G401 (cell line): ENCODE data around the gene MZF1. TPM values are rescaled to one million over a fixed set of nuclear protein-coding genes. Genes with fewer than 3 reads are reported as not detected.
"Not testable (repeated sequence)": the region's sequence is repeated elsewhere in the genome, so short reads cannot be mapped to it uniquely, and the experiment has no call there.

ENCODE experiments used
- DNase-seq: peaks from one replicate; pipeline ENCODE4 v3.0.0-alpha.2; 2015; ENCODE audit warnings: low spot score
- in situ Hi-C: cut with HindIII; loops from 2 replicates; pipeline ENCODE4 v1.10.0; 2016; ENCODE audit warnings: low sequenced_read_pairs, mixed read lengths
- total RNA-seq: library from RNA; depleted of rRNA; stranded (reverse); fragments of >200 nt; shearing (Covaris generic); gene quantifications from 2 replicates; pipeline ENCODE4 v1.2.3, GENCODE V29; 2014; rRNA removed

MZF1 gene
- 9.4 and 10.7 TPM in 2 replicates for total RNA-seq

DNA sequence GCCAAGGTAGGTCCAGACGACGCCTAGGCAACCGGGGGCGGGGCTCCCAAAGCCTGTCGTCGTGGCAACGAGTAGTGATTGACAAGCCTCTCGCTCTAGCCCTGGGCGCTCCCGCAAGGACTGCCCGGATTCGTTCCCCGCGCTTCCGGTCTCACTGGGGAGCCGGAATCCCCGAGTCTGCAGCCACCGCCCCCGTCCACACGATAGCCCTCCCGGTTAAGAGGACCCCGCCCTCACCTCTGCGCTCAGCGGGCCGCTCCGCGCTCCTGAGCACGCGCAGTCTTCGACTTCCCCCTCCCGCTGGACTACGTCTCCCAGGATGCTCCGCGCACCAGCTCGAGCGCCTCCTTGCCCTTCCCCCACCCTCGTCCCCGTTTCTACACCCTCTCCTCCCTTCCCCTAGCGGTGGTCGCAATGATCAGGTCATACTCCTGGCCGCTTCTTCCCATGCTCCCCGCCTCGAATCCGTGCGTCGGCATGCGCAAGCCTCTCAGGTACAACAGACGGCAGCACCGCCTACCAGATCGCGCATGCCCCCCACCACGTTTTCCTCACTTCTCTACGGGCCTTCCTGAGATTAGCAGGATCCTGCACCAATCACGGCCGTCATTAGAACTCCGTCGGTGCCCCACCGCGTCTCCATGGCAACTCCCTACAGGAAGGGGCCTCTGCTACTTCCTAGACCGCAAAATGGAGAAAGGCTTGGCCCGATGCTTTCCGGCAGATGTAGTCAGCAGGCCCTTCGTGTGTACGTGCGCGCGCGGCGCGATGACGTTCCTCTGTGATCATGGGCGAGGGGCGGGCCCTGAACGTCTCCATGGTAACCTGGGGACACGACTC lies at the start of gene MZF1:
MZF1 (minus strand) TSS at position 518 of the 840 bp plus-strand sequence. CDS start 1,946 bp downstream, outside the sequence.
- peak; percentile 100 for DNase-seq
- in situ Hi-C loops, result no loop called here

- DNase-seq, in situ Hi-C loops: not testable (repeated sequence)
Measured at GRCh38 chr19:58607213-58607612, 34.1 kb upstream of the MZF1 start.

GRCh38 chr19:58606251-58606896 lies 33.2 kb upstream of the MZF1 start:
- DNase-seq, in situ Hi-C loops: not testable (repeated sequence)

GRCh38 chr19:58586133-58586765 lies 13.1 kb upstream of the MZF1 start:
- no peak for DNase-seq
- in situ Hi-C loops, result no loop called here

- DNase-seq, result no peak
- in situ Hi-C loops, result no loop called here
Measured at GRCh38 chr19:58585442-58586132, 12.5 kb upstream of the MZF1 start.

GRCh38 chr19:58584498-58585441 lies 11.6 kb upstream of the MZF1 start:
- in situ Hi-C loops, result no loop called here
- no peak for DNase-seq

DNA sequence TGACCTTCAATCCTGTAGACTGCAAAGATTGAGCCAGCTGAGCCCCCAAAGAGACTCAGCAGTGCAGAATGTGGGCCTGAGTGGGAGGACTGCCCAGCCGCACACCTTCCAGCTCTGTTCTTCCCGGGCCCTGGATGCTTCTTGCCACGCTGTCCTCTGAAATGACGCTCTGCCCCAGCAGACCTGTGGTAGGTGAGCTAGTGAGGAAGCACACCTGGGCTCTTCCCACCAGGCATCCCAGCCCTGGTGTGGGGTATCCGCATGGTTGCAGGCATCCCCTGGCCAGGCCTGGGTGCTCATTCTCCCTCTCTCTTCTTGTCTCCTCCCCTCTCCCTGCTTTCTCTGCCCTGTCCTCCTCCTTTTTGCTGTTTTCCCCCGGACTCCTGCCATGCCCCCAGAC lies 9.8 kb upstream of the MZF1 start:
- in situ Hi-C loops, result no loop called here
- no peak for DNase-seq

DNA sequence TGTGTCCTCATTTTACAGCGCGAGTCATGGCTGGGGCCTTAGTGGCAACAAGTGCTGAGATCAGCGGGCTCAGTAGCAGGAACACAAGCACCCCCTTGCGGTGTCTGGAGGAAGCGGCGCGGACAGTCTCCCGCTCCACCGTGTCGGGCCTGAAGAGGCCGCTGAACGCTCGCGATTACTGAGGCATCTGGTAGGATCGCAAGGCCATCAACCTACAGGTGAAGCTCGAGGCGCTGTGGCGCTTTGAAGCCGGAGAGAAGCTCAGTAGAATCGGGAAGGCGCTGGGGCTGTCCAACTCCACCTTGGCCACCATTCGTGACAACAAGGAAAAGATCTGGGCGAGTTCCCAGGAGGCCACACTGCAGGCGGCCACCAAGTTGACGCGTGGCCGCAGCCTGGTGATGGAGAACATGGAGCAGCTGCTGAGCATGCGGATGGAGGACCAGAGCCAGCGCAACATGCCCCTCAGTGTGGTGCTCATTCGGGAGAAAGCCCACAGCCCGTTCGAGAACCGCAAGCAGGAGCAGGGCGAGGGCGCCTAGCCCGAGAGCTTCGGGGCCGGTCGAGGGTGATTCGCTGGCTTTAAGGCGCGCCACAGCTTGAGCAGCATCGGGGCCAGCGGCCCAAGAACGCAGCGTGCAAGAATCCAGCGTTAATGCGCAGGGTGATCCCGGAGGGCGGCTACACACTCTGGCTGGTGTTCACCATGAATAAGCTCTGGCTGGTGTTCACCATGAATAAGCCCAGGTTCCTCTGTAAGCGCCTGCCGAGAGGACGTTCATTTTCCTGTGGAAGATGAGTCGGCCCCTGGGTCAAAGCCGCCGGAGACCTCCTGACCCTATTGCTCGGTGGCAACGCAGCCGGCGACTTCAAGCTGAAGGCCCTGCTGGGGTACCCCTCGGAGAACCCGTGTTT lies 8.3 kb upstream of the MZF1 start:
- in situ Hi-C loops, result no loop called here
- peak; percentile 82 for DNase-seq

- in situ Hi-C loops, result no loop called here
- DNase-seq, result no peak
Measured at GRCh38 chr19:58579473-58580142, 6.5 kb upstream of the MZF1 start.

DNA sequence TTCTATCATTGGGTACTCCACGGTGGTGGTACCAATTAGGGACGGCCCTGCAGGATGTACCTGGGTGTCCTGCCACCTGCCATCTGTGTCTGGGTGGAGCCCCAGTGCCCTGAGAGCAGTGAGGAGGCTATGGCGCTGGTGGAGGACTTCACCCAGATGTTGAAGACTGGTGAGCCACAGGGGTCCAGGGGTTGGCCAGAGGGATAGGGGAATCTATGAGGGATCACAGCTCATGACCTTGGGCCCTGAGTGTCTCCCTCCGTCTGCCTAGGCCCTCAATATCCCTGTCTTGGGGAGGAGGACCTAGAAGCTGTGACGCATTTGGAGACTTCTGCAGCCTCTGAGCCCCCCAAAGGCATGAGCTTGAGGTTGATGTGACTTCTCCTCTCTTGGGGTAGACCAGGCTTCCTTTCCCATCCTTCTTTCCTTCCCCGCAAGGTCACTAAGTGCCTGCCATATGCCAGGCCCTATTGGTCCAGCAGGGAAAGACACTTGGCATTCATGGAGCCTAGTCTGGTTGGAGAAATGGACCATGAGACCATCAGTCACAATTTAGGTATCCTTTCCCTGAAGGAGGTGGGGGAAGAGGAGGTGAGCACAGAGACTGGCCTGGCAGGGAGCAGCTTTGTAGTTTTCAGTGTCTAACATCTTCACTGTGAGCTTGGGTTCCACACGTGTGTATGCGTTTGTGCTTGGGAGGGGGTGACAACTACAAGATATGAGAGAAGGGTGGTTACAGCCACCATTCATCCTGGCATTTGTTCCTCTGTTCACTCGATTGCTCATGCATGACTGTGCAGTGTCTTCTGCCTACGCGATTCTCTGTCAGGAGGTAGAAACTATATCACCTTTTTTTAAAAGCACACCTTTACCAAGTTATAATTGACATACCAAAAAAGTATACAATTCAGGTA lies 5.1 kb upstream of the MZF1 start:
- in situ Hi-C loops, result no loop called here
- DNase-seq, result no peak

GRCh38 chr19:58577581-58577980 lies 4.4 kb upstream of the MZF1 start:
- in situ Hi-C loops, result not testable (repeated sequence)

DNA sequence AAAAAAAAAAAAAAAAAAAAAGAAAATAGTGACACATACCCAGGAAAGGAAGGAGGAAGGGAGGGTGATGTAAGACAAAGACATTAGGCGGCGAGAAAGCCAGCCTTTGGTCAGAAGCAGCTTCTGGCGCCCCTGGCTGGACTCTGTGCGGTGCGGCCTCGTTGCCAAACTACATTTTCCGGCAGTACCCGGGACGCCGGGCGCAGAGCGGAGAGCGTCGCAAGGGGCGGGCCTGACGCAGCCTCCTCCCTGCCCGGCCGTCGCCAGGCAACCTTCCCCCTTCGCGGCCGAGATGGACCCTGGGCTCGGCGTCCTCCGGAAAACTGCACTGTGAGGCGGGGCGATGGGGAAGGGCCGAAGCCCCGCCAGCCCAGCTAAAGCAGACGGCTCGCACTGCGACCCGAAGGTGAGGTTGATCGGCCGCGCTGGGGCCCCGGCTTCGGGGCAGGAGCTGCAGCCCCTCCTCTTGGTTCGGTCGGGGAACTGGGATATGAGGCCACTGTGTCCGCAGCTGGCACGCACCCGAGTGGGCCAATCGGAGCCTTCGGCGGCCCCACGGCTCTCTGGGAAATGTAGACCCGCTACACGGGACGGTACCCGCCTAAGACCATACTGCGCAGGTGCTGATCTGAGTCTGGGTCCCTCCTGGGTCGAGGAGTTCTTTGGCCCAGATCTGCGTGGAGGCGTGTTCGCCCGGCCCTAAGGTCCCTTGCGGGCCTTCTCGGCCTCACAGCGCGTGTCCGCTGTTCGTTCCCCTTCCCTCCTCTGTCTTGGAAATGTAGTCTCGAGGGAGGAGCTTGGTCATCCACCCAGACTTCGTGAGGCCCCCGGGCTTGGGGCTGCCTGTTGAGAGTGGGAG lies 2.3 kb upstream of the MZF1 start:
- peak; percentile 94 for DNase-seq
- in situ Hi-C loops, result no loop called here

More at GRCh38 chr19:58577581-58577980, 4.4 kb upstream of the MZF1 start:
- DNase-seq, result not testable (repeated sequence)

DNA sequence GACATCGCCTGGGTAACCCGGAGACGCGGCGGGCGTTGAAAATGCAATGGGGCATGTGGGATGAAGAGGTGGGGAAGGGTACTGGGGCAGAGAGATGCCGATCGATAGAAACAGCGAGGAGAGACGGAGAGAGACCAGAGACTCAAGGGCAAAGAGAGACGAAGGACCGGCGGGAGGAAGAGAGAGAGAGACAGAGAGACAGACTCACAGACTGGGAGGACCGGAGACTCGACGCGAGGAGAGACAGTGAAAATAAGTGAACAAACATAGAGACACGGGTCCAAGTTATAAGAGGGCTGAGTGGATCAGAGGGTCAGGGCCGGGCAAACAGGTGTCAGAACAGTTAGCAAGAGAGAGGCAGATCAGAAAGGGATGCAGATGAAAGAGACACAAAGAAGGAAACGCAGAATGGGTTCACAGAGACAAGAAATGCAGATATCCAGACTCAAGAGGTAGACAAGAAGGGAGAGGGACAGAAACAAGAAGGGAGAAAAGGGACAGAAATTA lies 576 bp upstream of the MZF1 start:
- in situ Hi-C loops, result no loop called here
- no peak for DNase-seq

DNA sequence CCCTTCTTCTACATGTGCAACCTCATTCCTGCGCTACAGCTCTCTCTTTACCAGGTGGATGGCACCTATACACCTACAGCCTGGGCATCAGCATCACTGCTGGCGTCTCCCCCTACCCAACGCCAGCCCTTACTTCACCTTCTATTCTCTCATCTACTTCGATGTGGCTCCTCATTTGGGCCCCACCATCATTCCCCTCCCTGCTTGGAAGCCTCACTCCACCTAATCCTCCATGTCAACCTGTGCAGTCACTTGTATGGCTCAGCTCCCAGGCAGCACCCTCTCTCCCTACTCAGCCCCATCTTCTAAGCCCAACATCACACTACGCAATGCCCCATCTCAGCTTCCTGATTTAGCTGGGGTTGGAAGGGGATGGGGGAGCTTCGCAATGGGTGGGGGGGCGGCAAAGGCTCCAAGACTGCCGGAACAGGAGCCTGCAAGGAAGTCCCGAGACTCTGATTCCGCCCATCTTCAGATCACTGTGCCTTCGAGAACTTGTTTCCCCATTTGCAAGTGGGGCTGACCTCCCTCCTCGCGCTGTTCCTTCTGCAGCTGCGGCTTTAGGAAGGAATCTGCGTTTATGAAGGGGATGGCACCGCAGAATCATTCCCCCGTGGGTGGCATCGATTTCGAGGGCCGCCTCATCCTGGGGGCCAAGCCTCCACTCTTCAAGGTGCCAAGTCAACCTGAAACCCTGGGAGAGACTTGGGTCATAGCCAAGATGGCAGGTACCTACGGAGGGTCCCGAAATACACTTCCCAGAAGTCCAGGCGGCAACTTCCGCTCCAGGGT lies 913 bp downstream of the MZF1 start:
- in situ Hi-C loops, result no loop called here
- no peak for DNase-seq
